Amniotic stem cell (primary cell): ENCODE data around the gene HLA-DRB1.
"Not testable (repeated sequence)": the region's sequence is repeated elsewhere in the genome, so short reads cannot be mapped to it uniquely, and the experiment has no call there.

Experiments
- DNase-seq: peaks from one replicate; lab custom pipeline; 2025; lab: John Stamatoyannopoulos, UW

HLA-DRB1 gene

GRCh38 chr6:32589596-32590449 is at the start of gene HLA-DRB1:
HLA-DRB1 (minus strand) TSS chr6:32589848; CDS start chr6:32589742, 106 bp downstream.
- no peak for DNase-seq

DNA sequence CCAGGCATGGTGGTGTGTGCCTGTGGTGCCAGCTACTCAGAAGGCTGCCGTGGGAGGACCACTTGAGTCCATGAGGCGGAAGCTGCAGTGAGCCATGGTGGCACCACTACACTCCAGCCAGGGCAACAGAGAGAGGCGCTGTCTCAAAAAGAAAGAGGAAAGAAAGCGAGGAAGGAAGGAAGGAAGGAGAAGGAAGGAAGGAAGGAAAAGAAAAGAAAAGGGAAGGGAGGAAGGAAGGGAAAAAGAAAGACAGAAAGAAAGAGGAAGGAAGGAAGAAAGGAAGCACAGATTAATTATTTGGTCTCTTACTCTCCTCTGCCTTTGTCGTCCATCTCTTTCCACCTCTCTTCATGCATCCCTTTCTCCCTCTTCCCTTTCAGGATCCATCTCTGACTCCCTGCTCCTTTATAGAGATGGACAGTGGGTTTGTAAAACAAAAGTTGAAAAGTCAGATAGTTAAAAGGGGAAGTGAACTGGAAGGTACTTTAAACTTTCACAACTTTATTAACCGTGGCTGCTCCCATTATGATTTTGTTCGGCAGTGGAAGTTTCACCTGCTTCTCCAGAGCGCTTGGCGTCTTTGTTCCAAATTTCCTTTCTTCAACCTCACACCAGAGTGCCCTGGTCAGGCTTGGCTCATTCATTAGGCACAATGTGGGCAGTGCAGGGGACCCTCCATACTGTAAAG is 49.0 kb upstream of the HLA-DRB1 start:
- no peak for DNase-seq

DNA sequence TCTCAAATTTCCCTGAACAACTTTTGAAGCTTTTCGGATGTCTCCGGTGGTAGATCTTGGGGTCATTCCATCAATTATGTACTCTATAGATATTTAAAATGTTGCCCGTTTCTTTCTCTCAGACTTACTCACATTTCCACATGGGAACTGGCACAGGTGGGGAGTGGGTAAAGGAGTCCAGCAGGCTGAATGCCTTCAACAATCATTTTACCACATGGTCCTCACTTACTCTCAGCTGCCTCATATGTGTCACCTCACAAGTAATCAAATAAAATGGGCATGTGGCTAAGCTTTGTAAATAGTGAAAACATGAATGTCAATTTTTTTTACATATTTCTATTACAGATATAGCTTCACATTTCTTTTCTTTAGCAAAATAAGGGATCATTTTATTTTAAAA is 48.2 kb upstream of the HLA-DRB1 start:
- no peak for DNase-seq

DNA sequence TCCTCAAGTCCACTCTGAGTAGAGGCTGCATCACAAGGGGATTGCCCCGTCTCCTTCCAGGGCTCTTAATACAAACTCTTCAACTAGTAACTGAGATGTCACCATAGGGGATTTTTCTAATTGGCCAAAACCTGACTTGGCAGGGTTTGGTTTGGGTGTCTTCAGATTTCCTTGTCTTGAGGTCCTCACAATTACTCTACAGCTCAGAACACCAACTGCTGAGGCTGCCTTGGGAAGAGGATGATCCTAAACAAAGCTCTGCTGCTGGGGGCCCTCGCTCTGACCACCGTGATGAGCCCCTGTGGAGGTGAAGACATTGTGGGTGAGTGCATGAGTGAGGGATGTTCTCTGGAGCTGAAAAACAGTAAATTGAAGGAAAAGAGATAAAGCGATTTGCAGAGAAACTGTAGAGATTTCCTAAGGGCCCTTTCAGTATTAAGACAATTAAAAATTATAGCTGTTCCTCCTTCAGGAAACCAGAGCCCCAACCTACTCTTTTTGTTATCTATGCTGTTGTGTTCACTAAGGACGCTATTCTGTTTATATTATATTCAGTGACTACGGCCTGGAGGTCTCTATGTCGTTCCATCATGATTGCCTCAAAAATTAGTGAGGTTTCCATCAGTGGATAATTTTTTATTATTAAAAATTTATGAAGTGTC is 47.7 kb upstream of the HLA-DRB1 start, which contains the start of gene HLA-DQA1:
HLA-DQA1 (plus strand) TSS at position 188 of the 662 bp plus-strand sequence; CDS start at position 241, 53 bp downstream.
- no peak for DNase-seq

DNA sequence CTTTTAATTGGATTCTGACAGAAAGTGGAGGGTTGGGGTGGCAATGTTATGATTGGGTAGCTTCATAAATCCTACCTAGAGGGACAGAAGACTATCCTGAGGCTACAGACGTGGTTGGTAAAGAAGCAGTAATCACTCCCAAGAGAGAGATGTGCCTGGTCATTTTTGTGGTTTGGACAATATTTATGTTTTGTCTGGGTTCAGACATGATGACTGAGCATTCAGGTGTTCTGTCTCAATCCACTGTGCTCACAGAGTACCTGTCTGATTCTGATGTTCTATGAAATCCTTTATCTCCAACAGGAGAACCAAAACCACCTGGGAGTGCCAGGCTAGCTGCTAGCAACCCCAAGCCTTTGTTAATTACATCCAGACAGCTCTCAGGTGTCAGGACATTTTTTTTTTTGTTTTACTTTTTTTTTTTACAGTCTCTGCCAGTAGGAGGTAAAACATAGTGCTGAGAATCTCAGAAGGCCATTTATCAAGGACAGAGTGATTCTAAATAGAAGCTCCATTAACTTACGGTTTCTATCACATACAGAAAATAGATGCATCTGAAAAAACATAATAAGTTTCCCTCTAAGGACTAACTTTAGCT is 46.0 kb upstream of the HLA-DRB1 start:
- DNase-seq: no peak

- DNase-seq: not testable (repeated sequence)
Measured at GRCh38 chr6:32629793-32630192, 40.1 kb upstream of the HLA-DRB1 start.

GRCh38 chr6:32627831-32628230 is 38.2 kb upstream of the HLA-DRB1 start:
- no peak for DNase-seq

GRCh38 chr6:32627249-32627648 is 37.6 kb upstream of the HLA-DRB1 start:
- no peak for DNase-seq

- DNase-seq: no peak
Measured at GRCh38 chr6:32625137-32625536, 35.5 kb upstream of the HLA-DRB1 start.

- no peak for DNase-seq
Measured at GRCh38 chr6:32624565-32624964, 34.9 kb upstream of the HLA-DRB1 start.

- DNase-seq: no peak
Measured at GRCh38 chr6:32623693-32624092, 34.0 kb upstream of the HLA-DRB1 start.

DNA sequence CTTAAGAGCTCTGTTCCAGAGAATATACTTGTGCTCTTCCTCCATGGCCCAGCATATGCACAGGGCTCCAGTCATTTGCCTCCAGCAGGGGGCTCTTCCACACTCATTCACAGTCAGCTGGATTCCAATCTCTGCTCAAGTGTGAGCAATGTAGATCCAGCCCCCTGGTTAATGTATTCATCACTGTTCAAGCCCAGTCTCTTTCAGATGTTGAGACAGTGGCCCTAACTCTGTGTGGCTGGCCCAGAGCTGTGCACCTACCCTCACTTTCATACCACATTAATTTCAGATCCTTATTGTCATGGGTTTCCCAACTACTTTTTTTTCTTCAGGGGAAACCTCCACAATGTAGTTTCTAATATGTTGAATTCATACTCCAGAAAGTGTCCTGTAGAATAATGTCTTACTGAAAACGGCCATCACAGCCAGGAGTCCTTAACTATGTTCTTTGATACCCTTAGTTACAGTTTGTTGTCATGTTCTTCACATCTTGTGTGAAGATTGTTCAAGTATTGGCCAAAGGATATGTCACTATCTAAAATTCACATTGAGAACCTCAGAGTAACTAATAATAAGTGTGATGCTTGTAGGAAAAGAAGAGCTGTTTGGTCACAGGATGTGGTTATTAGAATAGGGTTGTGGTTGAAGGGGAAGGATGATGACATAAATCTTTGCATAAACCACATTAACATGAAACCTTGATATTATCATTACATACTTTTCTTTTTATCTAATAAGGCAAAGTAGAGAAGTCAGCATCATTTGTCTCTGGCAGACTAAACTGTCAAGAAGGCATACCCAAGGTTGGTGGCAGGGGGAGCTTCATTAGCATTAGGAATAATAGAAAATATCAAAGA is 33.1 kb upstream of the HLA-DRB1 start:
- DNase-seq: no peak

- DNase-seq: no peak
Measured at GRCh38 chr6:32621372-32621771, 31.7 kb upstream of the HLA-DRB1 start.

- no peak for DNase-seq
Measured at GRCh38 chr6:32617751-32618150, 28.1 kb upstream of the HLA-DRB1 start.

DNA sequence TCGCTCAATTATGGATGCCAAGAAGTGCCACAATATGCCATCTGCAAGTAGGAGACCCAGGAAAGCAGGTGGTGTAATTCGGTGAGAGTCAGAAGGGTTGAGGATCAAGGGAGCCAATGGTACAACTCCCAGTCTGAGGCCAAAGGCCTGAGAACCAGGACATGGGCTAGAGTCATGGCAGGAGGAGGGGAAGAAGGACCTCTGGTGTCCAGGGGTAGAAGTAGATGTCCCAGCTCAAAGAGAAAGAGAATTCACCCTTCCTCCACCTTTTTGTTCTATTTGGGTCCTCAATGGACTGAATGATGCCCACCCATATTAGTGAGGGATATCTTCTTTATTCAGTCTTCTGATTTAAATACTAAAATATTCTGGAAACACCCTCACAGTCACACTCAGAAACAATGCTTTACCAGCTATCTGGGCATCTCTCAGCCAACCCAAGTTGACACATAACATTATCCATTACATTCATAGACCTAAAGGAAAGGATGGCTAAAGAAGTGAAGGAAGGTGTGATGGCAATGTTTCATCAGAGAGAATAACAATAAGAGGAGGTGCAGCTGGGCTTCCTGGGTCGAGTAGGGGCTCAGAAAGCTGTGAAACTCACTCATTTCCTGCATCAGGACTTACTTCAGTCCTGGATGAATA is 26.4 kb upstream of the HLA-DRB1 start:
- DNase-seq: no peak

DNA sequence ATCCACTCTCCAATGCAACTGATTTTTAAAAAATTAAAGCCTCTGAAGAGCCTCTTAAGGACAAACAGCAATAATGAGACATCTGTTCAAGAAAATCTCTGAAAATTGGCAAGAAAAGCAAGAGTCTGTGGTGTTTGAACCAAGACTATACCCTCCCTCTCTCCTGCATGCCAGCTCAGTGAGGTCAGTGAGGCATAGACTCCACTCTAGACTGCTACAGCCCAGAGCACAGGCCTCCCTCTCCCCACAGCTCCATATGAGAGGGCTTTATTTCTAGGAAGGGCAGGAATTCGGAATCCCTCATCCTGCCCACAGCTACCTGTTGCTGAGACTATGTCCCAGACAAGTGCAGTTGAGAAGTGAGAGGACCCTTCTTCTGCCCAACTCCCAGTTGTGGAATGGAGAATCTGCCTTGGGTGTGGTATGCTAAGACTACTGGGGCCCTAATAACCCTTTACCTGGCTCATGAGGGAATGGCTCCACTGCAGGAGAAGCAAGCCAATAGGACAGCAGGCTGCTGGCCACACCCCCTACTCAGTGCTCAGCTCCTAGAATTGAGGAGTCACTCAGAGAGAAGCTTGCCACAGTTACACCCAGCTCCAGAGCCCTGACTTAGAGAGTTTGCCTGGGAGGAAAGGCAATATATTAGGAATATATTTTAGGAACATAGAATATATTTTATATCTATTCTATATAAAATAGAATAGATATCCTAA is 24.9 kb upstream of the HLA-DRB1 start:
- no peak for DNase-seq

DNA sequence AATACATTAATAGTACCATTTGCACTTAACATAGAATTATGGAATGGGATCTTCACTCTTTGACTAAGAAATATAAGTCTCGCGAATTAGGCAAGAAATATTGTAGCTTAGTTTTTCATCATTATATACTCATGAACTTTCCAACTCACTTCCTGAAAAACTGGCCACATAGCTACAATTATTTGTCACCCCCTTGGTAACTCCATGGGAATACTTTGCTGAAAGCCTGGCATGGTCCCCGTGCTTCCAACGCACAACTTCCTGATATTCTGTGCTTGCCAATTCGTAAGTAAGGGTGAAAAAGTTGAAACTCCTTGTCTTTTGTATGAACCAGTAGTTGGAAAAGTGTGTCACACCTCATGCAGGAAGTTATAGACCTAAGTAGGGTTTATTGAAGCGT is 23.8 kb upstream of the HLA-DRB1 start:
- no peak for DNase-seq

DNA sequence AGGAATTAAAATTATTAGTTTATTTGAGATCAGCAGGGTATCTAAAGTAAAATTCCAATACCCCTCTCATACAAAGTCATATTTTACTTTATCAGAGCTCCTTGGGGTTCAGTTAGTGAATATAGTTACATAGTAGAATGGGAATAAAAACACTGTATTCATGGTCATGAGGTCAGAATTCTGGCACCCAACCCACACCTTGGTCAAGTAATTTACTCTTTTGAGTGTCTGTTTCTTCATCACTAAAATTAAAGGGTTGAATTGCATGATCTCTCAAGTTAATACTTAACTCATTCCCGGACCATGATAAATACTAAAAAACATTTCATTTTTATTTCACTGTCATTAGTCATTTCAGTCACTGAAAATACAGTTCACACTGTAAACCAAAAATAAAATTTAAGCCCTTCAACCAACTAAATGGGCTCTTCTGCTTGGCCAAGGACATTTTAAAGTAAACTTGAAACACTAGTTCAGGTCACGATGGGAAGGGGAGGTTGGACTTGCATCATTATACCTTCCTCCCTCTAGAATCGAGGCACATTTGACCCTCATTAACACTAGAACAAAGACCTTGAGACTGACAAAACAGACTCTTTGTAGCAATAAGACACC is 21.1 kb upstream of the HLA-DRB1 start:
- DNase-seq: no peak

DNA sequence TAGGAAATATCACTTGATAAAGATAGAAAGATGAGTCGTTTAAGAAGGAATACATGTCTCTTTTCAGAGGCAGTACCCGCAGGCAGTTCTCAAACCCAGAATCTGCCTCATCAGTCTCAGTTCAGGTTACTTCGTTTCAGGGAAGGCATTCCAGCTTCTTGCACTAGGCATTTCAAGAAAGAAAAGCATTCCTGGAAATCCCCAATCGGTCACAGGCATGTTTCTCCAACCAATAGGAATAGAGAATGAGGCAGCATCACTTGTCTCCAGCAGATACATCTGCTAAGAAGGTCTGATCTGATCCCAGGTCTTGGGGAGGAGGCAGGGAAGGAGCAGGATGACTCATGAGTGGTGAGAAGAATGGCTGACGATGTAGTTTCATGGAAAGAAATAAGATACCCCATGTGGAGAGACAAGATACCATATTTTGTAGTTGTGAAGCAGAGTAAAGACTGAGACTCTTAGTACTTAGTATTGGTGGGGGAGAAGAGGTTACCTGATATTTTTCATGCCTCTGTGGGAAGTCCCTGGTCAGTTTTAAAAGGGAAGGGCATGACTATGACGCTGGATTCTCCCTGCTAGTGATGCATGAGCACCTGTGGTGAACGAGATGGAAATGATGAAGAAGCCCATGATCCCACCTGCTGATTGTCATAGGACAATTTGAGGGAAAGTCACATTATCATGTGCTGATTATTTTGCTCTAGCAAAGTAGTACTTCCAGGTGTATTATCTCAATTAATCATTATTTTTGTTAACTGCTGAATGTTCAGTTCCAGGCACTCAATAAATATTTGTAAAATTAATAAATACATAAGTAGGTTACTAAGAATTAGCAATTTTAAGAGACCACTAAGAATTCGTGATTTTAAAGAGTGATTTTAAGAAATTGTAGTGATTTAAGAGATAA is 20.3 kb upstream of the HLA-DRB1 start:
- peak; percentile 39 for DNase-seq
